DOHH2 (cell line): ENCODE data around the gene STAT5B.

Source experiments
- EZH2phosphoT487 ChIP-seq: fragments of 200-600 bp; sonication (generic); IDR thresholded peaks from 2 replicates; pipeline ENCODE4 v1.6.1; 2017; ENCODE audit warnings: borderline replicate concordance, mild to moderate bottlenecking, antibody characterized with exemption, low read length, moderate library complexity, mixed read lengths
- TF ChIP-seq, protein P1 (sequence below): fragments of 200-600 bp; sonication (generic); IDR thresholded peaks from one replicate; pipeline ENCODE4 v1.5.1; 2014; ENCODE audit warnings: antibody characterized with exemption, mild to moderate bottlenecking, low read depth, low read length; ENCODE audit not compliant: poor library complexity, severe bottlenecking

DNA sequence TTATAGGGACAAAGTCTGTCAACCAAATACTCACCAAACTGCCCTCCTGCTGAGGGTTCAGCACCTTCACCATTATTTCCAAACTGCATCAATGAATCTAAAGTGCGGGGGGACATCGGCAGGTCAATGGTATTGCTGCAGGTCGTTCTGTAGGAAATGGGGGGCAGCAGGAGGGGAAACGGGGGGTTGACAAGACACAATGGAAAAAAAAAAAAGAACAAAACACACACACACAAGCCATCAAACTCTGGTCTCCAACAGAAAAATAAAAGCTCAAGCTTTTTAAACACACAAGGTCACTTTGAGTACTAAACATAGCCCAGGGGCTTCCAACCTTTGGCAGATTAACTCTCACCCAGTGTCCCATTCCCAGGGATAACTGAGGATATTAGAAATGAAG is 40.6 kb upstream of the STAT5B start:
- TF ChIP-seq, protein P1, sequence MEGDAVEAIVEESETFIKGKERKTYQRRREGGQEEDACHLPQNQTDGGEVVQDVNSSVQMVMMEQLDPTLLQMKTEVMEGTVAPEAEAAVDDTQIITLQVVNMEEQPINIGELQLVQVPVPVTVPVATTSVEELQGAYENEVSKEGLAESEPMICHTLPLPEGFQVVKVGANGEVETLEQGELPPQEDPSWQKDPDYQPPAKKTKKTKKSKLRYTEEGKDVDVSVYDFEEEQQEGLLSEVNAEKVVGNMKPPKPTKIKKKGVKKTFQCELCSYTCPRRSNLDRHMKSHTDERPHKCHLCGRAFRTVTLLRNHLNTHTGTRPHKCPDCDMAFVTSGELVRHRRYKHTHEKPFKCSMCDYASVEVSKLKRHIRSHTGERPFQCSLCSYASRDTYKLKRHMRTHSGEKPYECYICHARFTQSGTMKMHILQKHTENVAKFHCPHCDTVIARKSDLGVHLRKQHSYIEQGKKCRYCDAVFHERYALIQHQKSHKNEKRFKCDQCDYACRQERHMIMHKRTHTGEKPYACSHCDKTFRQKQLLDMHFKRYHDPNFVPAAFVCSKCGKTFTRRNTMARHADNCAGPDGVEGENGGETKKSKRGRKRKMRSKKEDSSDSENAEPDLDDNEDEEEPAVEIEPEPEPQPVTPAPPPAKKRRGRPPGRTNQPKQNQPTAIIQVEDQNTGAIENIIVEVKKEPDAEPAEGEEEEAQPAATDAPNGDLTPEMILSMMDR = no peak
- no peak for TF ChIP-seq EZH2phosphoT487
